ENCODE data around the gene ACOT8. TPM values are rescaled to one million over a fixed set of nuclear protein-coding genes. Genes with fewer than 3 reads are reported as not detected.

The ACOT8 gene
- total and polyA plus RNA-seq, 2 of the 8 experiments (the other 6 are each of a cell fraction or from before 2014, with no cell fraction given), result 37.6 to 88.8 TPM

Other genes starting within 250 kb of the ACOT8 start
- not detected in 2 replicates for gene WFDC10A, start 227.7 kb downstream of the ACOT8 start, total RNA-seq (2021; fragmentation: NEBNext Ultra II Directional; extraction: Animal tissue kit (Norgen Biotek cat#: 25700))
- not detected in 2 replicates for gene WFDC10A, start 227.7 kb downstream of the ACOT8 start, polyA plus RNA-seq (2011; rRNA removed)
- not detected in 2 replicates for gene WFDC9, start 226.1 kb downstream of the ACOT8 start, total RNA-seq (2021; fragmentation: NEBNext Ultra II Directional; extraction: Animal tissue kit (Norgen Biotek cat#: 25700))
- gene WFDC9, start 226.1 kb downstream of the ACOT8 start, polyA plus RNA-seq (2011; rRNA removed), result not detected in 2 replicates
- not detected in 2 replicates for gene WFDC11, start 187.2 kb downstream of the ACOT8 start, total RNA-seq (2021; fragmentation: NEBNext Ultra II Directional; extraction: Animal tissue kit (Norgen Biotek cat#: 25700))
- not detected in 2 replicates for gene WFDC11, start 187.2 kb downstream of the ACOT8 start, polyA plus RNA-seq (2011; rRNA removed)
- gene WFDC13, start 155.4 kb downstream of the ACOT8 start, total RNA-seq (2021; fragmentation: NEBNext Ultra II Directional; extraction: Animal tissue kit (Norgen Biotek cat#: 25700)), result not detected in 2 replicates
- gene WFDC13, start 155.4 kb downstream of the ACOT8 start, polyA plus RNA-seq (2011; rRNA removed), result not detected in 2 replicates
- gene WFDC10B, start 152.4 kb downstream of the ACOT8 start, total RNA-seq (2021; fragmentation: NEBNext Ultra II Directional; extraction: Animal tissue kit (Norgen Biotek cat#: 25700)), result 0.54 TPM in 1 of 2 replicates, not detected in the other
- gene WFDC10B, start 152.4 kb downstream of the ACOT8 start, polyA plus RNA-seq (2011; rRNA removed), result 0.21 and 0.36 TPM in 2 replicates
- not detected in 2 replicates for gene SPINT4, start 135.0 kb downstream of the ACOT8 start, total RNA-seq (2021; fragmentation: NEBNext Ultra II Directional; extraction: Animal tissue kit (Norgen Biotek cat#: 25700))
- gene SPINT4, start 135.0 kb downstream of the ACOT8 start, polyA plus RNA-seq (2011; rRNA removed), result not detected in 2 replicates
- 0.50 TPM in 1 of 2 replicates, not detected in the other for gene WFDC3, start 65.5 kb downstream of the ACOT8 start, total RNA-seq (2021; fragmentation: NEBNext Ultra II Directional; extraction: Animal tissue kit (Norgen Biotek cat#: 25700))
- gene WFDC3, start 65.5 kb downstream of the ACOT8 start, polyA plus RNA-seq (2011; rRNA removed), result 0.11 and 0.60 TPM in 2 replicates
- gene DNTTIP1, start 65.4 kb downstream of the ACOT8 start, total RNA-seq (2021; fragmentation: NEBNext Ultra II Directional; extraction: Animal tissue kit (Norgen Biotek cat#: 25700)), result 38.4 and 41.9 TPM in 2 replicates
- 32.6 and 34.9 TPM in 2 replicates for gene DNTTIP1, start 65.4 kb downstream of the ACOT8 start, polyA plus RNA-seq (2011; rRNA removed)
- 243 and 255 TPM in 2 replicates for gene UBE2C, start 44.7 kb downstream of the ACOT8 start, total RNA-seq (2021; fragmentation: NEBNext Ultra II Directional; extraction: Animal tissue kit (Norgen Biotek cat#: 25700))
- gene UBE2C, start 44.7 kb downstream of the ACOT8 start, polyA plus RNA-seq (2011; rRNA removed), result 312 and 326 TPM in 2 replicates
- 3.6 and 5.7 TPM in 2 replicates for gene TNNC2, start 30.1 kb downstream of the ACOT8 start, total RNA-seq (2021; fragmentation: NEBNext Ultra II Directional; extraction: Animal tissue kit (Norgen Biotek cat#: 25700))
- 7.6 and 10.4 TPM in 2 replicates for gene TNNC2, start 30.1 kb downstream of the ACOT8 start, polyA plus RNA-seq (2011; rRNA removed)
- gene SNX21, start 23.6 kb downstream of the ACOT8 start, total RNA-seq (2021; fragmentation: NEBNext Ultra II Directional; extraction: Animal tissue kit (Norgen Biotek cat#: 25700)), result 16.1 and 16.8 TPM in 2 replicates
- 15.8 and 28.2 TPM in 2 replicates for gene SNX21, start 23.6 kb downstream of the ACOT8 start, polyA plus RNA-seq (2011; rRNA removed)
- gene ZSWIM3, start 222 bp upstream of the ACOT8 start, total RNA-seq (2021; fragmentation: NEBNext Ultra II Directional; extraction: Animal tissue kit (Norgen Biotek cat#: 25700)), result 6.8 and 6.9 TPM in 2 replicates
- gene ZSWIM3, start 222 bp upstream of the ACOT8 start, polyA plus RNA-seq (2011; rRNA removed), result 5.4 and 5.5 TPM in 2 replicates
- 15.6 and 16.7 TPM in 2 replicates for gene ZSWIM1, start 23.8 kb upstream of the ACOT8 start, total RNA-seq (2021; fragmentation: NEBNext Ultra II Directional; extraction: Animal tissue kit (Norgen Biotek cat#: 25700))
- 13.2 and 14.1 TPM in 2 replicates for gene ZSWIM1, start 23.8 kb upstream of the ACOT8 start, polyA plus RNA-seq (2011; rRNA removed)
- 2.5 and 3.0 TPM in 2 replicates for gene SPATA25, start 30.2 kb upstream of the ACOT8 start, total RNA-seq (2021; fragmentation: NEBNext Ultra II Directional; extraction: Animal tissue kit (Norgen Biotek cat#: 25700))
- gene SPATA25, start 30.2 kb upstream of the ACOT8 start, polyA plus RNA-seq (2011; rRNA removed), result 2.0 and 3.2 TPM in 2 replicates
- 5.2 and 6.9 TPM in 2 replicates for gene NEURL2, start 33.8 kb upstream of the ACOT8 start, total RNA-seq (2021; fragmentation: NEBNext Ultra II Directional; extraction: Animal tissue kit (Norgen Biotek cat#: 25700))
- gene NEURL2, start 33.8 kb upstream of the ACOT8 start, polyA plus RNA-seq (2011; rRNA removed), result 6.9 and 10.3 TPM in 2 replicates
- gene CTSA, start 33.9 kb upstream of the ACOT8 start, total RNA-seq (2021; fragmentation: NEBNext Ultra II Directional; extraction: Animal tissue kit (Norgen Biotek cat#: 25700)), result 49.7 and 52.5 TPM in 2 replicates
- gene CTSA, start 33.9 kb upstream of the ACOT8 start, polyA plus RNA-seq (2011; rRNA removed), result 74.0 and 81.4 TPM in 2 replicates
- 120 TPM in 2 replicates for gene PLTP, start 54.8 kb upstream of the ACOT8 start, total RNA-seq (2021; fragmentation: NEBNext Ultra II Directional; extraction: Animal tissue kit (Norgen Biotek cat#: 25700))
- gene PLTP, start 54.8 kb upstream of the ACOT8 start, polyA plus RNA-seq (2011; rRNA removed), result 194 and 268 TPM in 2 replicates
- gene PCIF1, start 77.3 kb upstream of the ACOT8 start, total RNA-seq (2021; fragmentation: NEBNext Ultra II Directional; extraction: Animal tissue kit (Norgen Biotek cat#: 25700)), result 27.2 and 30.3 TPM in 2 replicates
- 30.6 and 54.7 TPM in 2 replicates for gene PCIF1, start 77.3 kb upstream of the ACOT8 start, polyA plus RNA-seq (2011; rRNA removed)
- 14.6 and 15.9 TPM in 2 replicates for gene ZNF335, start 114.8 kb upstream of the ACOT8 start, total RNA-seq (2021; fragmentation: NEBNext Ultra II Directional; extraction: Animal tissue kit (Norgen Biotek cat#: 25700))
- 12.4 and 17.1 TPM in 2 replicates for gene ZNF335, start 114.8 kb upstream of the ACOT8 start, polyA plus RNA-seq (2011; rRNA removed)
- gene MMP9, start 151.5 kb upstream of the ACOT8 start, total RNA-seq (2021; fragmentation: NEBNext Ultra II Directional; extraction: Animal tissue kit (Norgen Biotek cat#: 25700)), result 1.7 and 2.2 TPM in 2 replicates
- gene MMP9, start 151.5 kb upstream of the ACOT8 start, polyA plus RNA-seq (2011; rRNA removed), result 1.5 and 1.6 TPM in 2 replicates
- gene SLC12A5, start 171.8 kb upstream of the ACOT8 start, total RNA-seq (2021; fragmentation: NEBNext Ultra II Directional; extraction: Animal tissue kit (Norgen Biotek cat#: 25700)), result 5.9 and 7.3 TPM in 2 replicates
- gene SLC12A5, start 171.8 kb upstream of the ACOT8 start, polyA plus RNA-seq (2011; rRNA removed), result 1.9 and 2.8 TPM in 2 replicates
- 29.0 and 29.9 TPM in 2 replicates for gene NCOA5, start 232.6 kb upstream of the ACOT8 start, total RNA-seq (2021; fragmentation: NEBNext Ultra II Directional; extraction: Animal tissue kit (Norgen Biotek cat#: 25700))
- gene NCOA5, start 232.6 kb upstream of the ACOT8 start, polyA plus RNA-seq (2011; rRNA removed), result 18.0 and 20.4 TPM in 2 replicates

Data from H1 (cell line).